WTC11 (cell line): Measurements from ENCODE around the gene EVC2. TPM values are rescaled to one million over a fixed set of nuclear protein-coding genes. Genes with fewer than 3 reads are reported as not detected.
"Not testable (repeated sequence)": the region's sequence is repeated elsewhere in the genome, so short reads cannot be mapped to it uniquely, and the experiment has no call there.

ENCODE experiments used
- ATAC-seq: fragments of 200-7000 bp; cut with Tn5 transposase; 2 replicates; pipeline ENCODE4 v1.10.0; 2021; ENCODE audit warnings: mild to moderate bottlenecking, moderate library complexity
- CTCF ChIA-PET: fragments of 300-600 bp; sonication (Branson Sonifier 250); formaldehyde crosslinking; loops from one replicate; lab custom pipeline; 2021; ENCODE audit warnings: antibody characterized with exemption; lab: Charles Lee
- POLR2A ChIA-PET: fragments of 350-600 bp; sonication (Branson Sonifier 250); formaldehyde crosslinking; loops from one replicate; lab custom pipeline; 2021; ENCODE audit warnings: antibody characterized with exemption; lab: Charles Lee
- DNase-seq: peaks from one replicate; pipeline ENCODE4 v3.0.0; 2021; ENCODE audit warnings: low spot score
- H3K27ac Mint-ChIP-seq: 2 replicates; pipeline ENCODE4 v1.8.0; 2021; ENCODE audit warnings: mixed read lengths
- H3K27me3 Mint-ChIP-seq: 2 replicates; pipeline ENCODE4 v1.8.0; 2021; ENCODE audit warnings: low read depth, mild to moderate bottlenecking, moderate library complexity, mixed read lengths
- H3K36me3 Mint-ChIP-seq: 2 replicates; pipeline ENCODE4 v1.8.0; 2021; ENCODE audit warnings: mixed read lengths
- H3K4me1 Mint-ChIP-seq: 2 replicates; pipeline ENCODE4 v1.8.0; 2022; ENCODE audit warnings: mixed read lengths
- H3K4me3 Mint-ChIP-seq: 2 replicates; pipeline ENCODE4 v1.8.0; 2021; ENCODE audit warnings: mild to moderate bottlenecking, moderate library complexity, mixed read lengths
- H3K9me3 Mint-ChIP-seq: 2 replicates; pipeline ENCODE4 v1.8.0; 2021; ENCODE audit warnings: mixed read lengths
- CREM ChIP-seq: sonication (generic); formaldehyde crosslinking; IDR thresholded peaks from 2 replicates; pipeline ENCODE4 v1.8.1; 2022; ENCODE audit warnings: mild to moderate bottlenecking, missing genetic modification reagents, moderate library complexity
- ETV6 ChIP-seq: sonication (generic); formaldehyde crosslinking; IDR thresholded peaks from 2 replicates; pipeline ENCODE4 v1.8.1; 2022; ENCODE audit warnings: mild to moderate bottlenecking, missing genetic modification reagents
- GABPB1 ChIP-seq: sonication (generic); formaldehyde crosslinking; IDR thresholded peaks from 2 replicates; pipeline ENCODE4 v1.8.1; 2023; ENCODE audit warnings: mild to moderate bottlenecking, missing genetic modification reagents
- NFYB ChIP-seq: sonication (generic); formaldehyde crosslinking; conservative IDR thresholded peaks from 2 replicates; pipeline ENCODE4 v1.8.0; 2022; ENCODE audit warnings: low read depth, missing genetic modification reagents
- NR2C2 ChIP-seq: sonication (generic); formaldehyde crosslinking; IDR thresholded peaks from 2 replicates; pipeline ENCODE4 v1.8.0; 2022; ENCODE audit warnings: mild to moderate bottlenecking, missing genetic modification reagents
- OVOL2 ChIP-seq: fragments of 250-450 bp; sonication (Bioruptor Pico); IDR thresholded peaks from 2 replicates; pipeline ENCODE4 v1.9.0; 2021; ENCODE audit warnings: mild to moderate bottlenecking, borderline replicate concordance
- SMAD4 ChIP-seq: sonication (generic); formaldehyde crosslinking; IDR thresholded peaks from 2 replicates; pipeline ENCODE4 v1.8.0; 2022; ENCODE audit warnings: mild to moderate bottlenecking, missing genetic modification reagents
- SOX15 ChIP-seq: fragments of 250-450 bp; sonication (Bioruptor Pico); IDR thresholded peaks from 2 replicates; pipeline ENCODE4 v1.9.0; 2021; ENCODE audit warnings: mild to moderate bottlenecking
- USF2 ChIP-seq: sonication (generic); formaldehyde crosslinking; IDR thresholded peaks from 2 replicates; pipeline ENCODE4 v1.8.1; 2023; ENCODE audit warnings: mild to moderate bottlenecking, missing genetic modification reagents, moderate library complexity
- ZNF138 ChIP-seq: sonication (generic); formaldehyde crosslinking; conservative IDR thresholded peaks from 2 replicates; pipeline ENCODE4 v1.8.1; 2022; ENCODE audit warnings: mild to moderate bottlenecking, moderate library complexity, missing genetic modification reagents
- ZNF281 ChIP-seq: sonication (generic); formaldehyde crosslinking; IDR thresholded peaks from 2 replicates; pipeline ENCODE4 v1.8.0; 2023; ENCODE audit warnings: mild to moderate bottlenecking, missing genetic modification reagents
- ZNF671 ChIP-seq: fragments of 250-450 bp; sonication (Bioruptor Pico); IDR thresholded peaks from 2 replicates; pipeline ENCODE4 v1.8.0; 2021; ENCODE audit warnings: mild to moderate bottlenecking
- total RNA-seq: library from RNA; stranded (reverse); gene quantifications from 3 replicates; pipeline ENCODE4 v1.2.3, GENCODE V29; 2021
- TF ChIP-seq, protein P1 (sequence below): sonication (generic); formaldehyde crosslinking; IDR thresholded peaks from 2 replicates; pipeline ENCODE4 v1.8.1; 2022; ENCODE audit warnings: mild to moderate bottlenecking, moderate library complexity, missing genetic modification reagents
- TF ChIP-seq, protein P2 (sequence below): fragments of 200-600 bp; IDR thresholded peaks from 2 replicates; pipeline ENCODE4 v1.8.0; 2022; ENCODE audit warnings: antibody characterized with exemption
- TF ChIP-seq, protein P3 (sequence below): fragments of 250-450 bp; sonication (Bioruptor Pico); IDR thresholded peaks from 2 replicates; pipeline ENCODE4 v1.8.0; 2021; ENCODE audit warnings: mild to moderate bottlenecking
- TF ChIP-seq, protein P4 (sequence below): sonication (generic); formaldehyde crosslinking; IDR thresholded peaks from 2 replicates; pipeline ENCODE4 v1.8.1; 2023; ENCODE audit warnings: mild to moderate bottlenecking, missing genetic modification reagents

The EVC2 gene
- total RNA-seq, 1 experiment from 2014 or later, result 4.8 TPM

DNA sequence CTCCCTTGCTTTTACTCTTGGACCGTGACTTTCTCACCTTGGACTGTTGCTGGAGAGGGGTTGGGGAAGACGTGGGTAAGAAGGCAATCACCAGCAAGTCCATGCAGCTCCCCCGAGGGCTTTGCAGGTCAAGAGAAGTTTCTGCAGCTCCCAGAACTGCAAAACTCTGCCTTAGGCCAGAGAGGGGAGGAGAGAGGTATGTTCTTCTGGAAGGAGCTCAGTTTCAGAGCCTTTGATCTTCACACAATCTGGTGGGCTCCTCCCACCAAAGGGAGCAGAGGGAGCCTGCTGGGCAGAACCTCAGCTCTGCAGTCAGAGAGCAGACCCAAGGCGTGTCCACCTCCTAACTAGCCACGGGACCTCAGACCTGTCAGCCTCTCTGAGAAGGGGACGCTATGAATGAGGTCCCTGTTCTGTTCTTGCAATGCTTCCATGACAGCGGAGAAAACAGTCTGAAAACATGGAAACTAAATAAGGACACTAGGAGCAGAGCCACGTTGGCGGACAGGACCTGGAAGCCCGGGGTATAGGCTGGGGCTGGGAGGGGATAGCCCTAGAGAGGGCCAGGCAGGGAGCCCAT lies 92.8 kb downstream of the EVC2 start:
- peaks cover 16% of the 10 kb centered on the region for H3K4me1 Mint-ChIP-seq
- H3K27ac Mint-ChIP-seq, result 0 out of 2 replicates have a peak overlapping the region, but pooled peaks have one; percentile 31
- H3K27me3 Mint-ChIP-seq, result no peaks in the 10 kb centered on the region
- ATAC-seq (no peak), DNase-seq (no peak)
- H3K9me3 Mint-ChIP-seq, result no peaks in the 10 kb centered on the region
- ChIA-PET CTCF (no interaction called here), POLR2A (no interaction called here)
- H3K36me3 Mint-ChIP-seq, result peaks cover 33% of the 10 kb centered on the region
- H3K4me3 Mint-ChIP-seq, result no peak overlapping the region
- TF ChIP-seq, protein P1, sequence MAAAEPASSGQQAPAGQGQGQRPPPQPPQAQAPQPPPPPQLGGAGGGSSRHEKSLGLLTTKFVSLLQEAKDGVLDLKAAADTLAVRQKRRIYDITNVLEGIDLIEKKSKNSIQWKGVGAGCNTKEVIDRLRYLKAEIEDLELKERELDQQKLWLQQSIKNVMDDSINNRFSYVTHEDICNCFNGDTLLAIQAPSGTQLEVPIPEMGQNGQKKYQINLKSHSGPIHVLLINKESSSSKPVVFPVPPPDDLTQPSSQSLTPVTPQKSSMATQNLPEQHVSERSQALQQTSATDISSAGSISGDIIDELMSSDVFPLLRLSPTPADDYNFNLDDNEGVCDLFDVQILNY, result no peak
- TF ChIP-seq ZNF671 (no peak), ETV6 (no peak), NR2C2 (CRISPR knock-in tag) (no peak), SMAD4 (no peak), SOX15 (CRISPR knock-in tag) (no peak), ZNF281 (CRISPR knock-in tag) (no peak), CREM (no peak)
- TF ChIP-seq, protein P2, sequence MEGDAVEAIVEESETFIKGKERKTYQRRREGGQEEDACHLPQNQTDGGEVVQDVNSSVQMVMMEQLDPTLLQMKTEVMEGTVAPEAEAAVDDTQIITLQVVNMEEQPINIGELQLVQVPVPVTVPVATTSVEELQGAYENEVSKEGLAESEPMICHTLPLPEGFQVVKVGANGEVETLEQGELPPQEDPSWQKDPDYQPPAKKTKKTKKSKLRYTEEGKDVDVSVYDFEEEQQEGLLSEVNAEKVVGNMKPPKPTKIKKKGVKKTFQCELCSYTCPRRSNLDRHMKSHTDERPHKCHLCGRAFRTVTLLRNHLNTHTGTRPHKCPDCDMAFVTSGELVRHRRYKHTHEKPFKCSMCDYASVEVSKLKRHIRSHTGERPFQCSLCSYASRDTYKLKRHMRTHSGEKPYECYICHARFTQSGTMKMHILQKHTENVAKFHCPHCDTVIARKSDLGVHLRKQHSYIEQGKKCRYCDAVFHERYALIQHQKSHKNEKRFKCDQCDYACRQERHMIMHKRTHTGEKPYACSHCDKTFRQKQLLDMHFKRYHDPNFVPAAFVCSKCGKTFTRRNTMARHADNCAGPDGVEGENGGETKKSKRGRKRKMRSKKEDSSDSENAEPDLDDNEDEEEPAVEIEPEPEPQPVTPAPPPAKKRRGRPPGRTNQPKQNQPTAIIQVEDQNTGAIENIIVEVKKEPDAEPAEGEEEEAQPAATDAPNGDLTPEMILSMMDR, result no peak

DNA sequence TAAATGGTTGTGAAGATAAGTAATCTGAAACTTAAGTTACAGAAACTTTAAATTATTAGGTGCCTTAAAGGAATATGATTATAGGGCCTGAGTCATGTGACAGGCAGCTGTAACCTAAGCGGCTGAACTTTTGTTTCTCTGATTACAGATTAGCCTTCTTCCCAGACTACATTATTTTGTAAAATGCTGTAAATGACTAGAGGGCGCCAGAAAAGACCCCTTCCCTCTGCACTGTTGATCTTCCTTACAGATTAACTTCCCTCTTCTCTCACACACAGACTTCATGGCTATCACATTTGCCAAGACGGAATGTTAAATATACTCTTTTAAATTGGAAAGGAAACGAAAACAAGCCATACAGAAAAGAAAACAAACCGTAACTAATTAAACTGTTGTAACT lies 96.6 kb downstream of the EVC2 start:
- CTCF ChIA-PET, result no interaction called here
- H3K27ac Mint-ChIP-seq, result peak overlapping the region; percentile 55; the same call in 1 of the 2 replicates
- TF ChIP-seq NFYB (CRISPR knock-in tag) (no peak), GABPB1 (CRISPR knock-in tag) (no peak), USF2 (CRISPR knock-in tag) (peak; percentile 57), SMAD4 (no peak), OVOL2 (CRISPR knock-in tag) (no peak)
- TF ChIP-seq, protein P3, sequence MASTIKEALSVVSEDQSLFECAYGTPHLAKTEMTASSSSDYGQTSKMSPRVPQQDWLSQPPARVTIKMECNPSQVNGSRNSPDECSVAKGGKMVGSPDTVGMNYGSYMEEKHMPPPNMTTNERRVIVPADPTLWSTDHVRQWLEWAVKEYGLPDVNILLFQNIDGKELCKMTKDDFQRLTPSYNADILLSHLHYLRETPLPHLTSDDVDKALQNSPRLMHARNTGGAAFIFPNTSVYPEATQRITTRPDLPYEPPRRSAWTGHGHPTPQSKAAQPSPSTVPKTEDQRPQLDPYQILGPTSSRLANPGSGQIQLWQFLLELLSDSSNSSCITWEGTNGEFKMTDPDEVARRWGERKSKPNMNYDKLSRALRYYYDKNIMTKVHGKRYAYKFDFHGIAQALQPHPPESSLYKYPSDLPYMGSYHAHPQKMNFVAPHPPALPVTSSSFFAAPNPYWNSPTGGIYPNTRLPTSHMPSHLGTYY (CRISPR knock-in tag), result no peak
- TF ChIP-seq, all 79 proteins: peak for 1
- H3K9me3 Mint-ChIP-seq, result no peaks in the 10 kb centered on the region
- DNase-seq (no peak), ATAC-seq (peak; percentile 69)
- no peaks in the 10 kb centered on the region for H3K27me3 Mint-ChIP-seq
- H3K4me3 Mint-ChIP-seq, result no peak overlapping the region
- H3K36me3 Mint-ChIP-seq, result peaks cover 20% of the 10 kb centered on the region
- POLR2A ChIA-PET, result no interaction called here
- peaks cover 16% of the 10 kb centered on the region for H3K4me1 Mint-ChIP-seq

- Mint-ChIP-seq H3K27ac (no peak overlapping the region), H3K4me3 (no peak overlapping the region)
- CTCF ChIA-PET, result no interaction called here
Measured at GRCh38 chr4:5609306-5610007, 98.9 kb downstream of the EVC2 start.

GRCh38 chr4:5593828-5594227 lies 114.5 kb downstream of the EVC2 start:
- ATAC-seq, DNase-seq, POLR2A ChIA-PET, H3K4me3 Mint-ChIP-seq, CTCF ChIA-PET, H3K27ac Mint-ChIP-seq: not testable (repeated sequence)
- peaks cover 70% of the 10 kb centered on the region for H3K36me3 Mint-ChIP-seq
- H3K9me3 Mint-ChIP-seq, result peaks cover 59% of the 10 kb centered on the region
- peaks cover 13% of the 10 kb centered on the region for H3K27me3 Mint-ChIP-seq
- peaks cover 40% of the 10 kb centered on the region for H3K4me1 Mint-ChIP-seq

More at GRCh38 chr4:5609306-5610007, 98.9 kb downstream of the EVC2 start:
- TF ChIP-seq ZNF138 (CRISPR knock-in tag), result no peak
- TF ChIP-seq ZNF671, result no peak
- TF ChIP-seq, protein P4, sequence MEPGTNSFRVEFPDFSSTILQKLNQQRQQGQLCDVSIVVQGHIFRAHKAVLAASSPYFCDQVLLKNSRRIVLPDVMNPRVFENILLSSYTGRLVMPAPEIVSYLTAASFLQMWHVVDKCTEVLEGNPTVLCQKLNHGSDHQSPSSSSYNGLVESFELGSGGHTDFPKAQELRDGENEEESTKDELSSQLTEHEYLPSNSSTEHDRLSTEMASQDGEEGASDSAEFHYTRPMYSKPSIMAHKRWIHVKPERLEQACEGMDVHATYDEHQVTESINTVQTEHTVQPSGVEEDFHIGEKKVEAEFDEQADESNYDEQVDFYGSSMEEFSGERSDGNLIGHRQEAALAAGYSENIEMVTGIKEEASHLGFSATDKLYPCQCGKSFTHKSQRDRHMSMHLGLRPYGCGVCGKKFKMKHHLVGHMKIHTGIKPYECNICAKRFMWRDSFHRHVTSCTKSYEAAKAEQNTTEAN (CRISPR knock-in tag), result no peak
- TF ChIP-seq, protein P1, result no peak
- DNase-seq (no peak), ATAC-seq (no peak)
- H3K36me3 Mint-ChIP-seq, result peaks cover 7% of the 10 kb centered on the region; the same call in 1 of the 2 replicates
- POLR2A ChIA-PET, result no interaction called here
- H3K9me3 Mint-ChIP-seq, result no peaks in the 10 kb centered on the region
- no peaks in the 10 kb centered on the region for H3K27me3 Mint-ChIP-seq
- peaks cover 16% of the 10 kb centered on the region for H3K4me1 Mint-ChIP-seq
